Astrocyte (in vitro differentiated cells and primary cell): ENCODE data around the gene CXCL11.

Experiments used
- EZH2 ChIP-seq: IDR thresholded peaks from 2 replicates; pipeline ENCODE4 v1.6.1; 2012; ENCODE audit warnings: mild to moderate bottlenecking, low read length, inconsistent platforms; ENCODE audit not compliant: insufficient read depth
- TF ChIP-seq, protein P1 (sequence below): IDR thresholded peaks from 2 replicates; pipeline ENCODE4 v1.5.1; 2011; ENCODE audit warnings: low read depth, mild to moderate bottlenecking, inconsistent platforms, low read length, moderate library complexity; ENCODE audit not compliant: insufficient read depth

GRCh38 chr4:76022031-76022430, 13.8 kb downstream of the CXCL11 start:
- TF ChIP-seq EZH2 = no peak
- TF ChIP-seq, protein P1, sequence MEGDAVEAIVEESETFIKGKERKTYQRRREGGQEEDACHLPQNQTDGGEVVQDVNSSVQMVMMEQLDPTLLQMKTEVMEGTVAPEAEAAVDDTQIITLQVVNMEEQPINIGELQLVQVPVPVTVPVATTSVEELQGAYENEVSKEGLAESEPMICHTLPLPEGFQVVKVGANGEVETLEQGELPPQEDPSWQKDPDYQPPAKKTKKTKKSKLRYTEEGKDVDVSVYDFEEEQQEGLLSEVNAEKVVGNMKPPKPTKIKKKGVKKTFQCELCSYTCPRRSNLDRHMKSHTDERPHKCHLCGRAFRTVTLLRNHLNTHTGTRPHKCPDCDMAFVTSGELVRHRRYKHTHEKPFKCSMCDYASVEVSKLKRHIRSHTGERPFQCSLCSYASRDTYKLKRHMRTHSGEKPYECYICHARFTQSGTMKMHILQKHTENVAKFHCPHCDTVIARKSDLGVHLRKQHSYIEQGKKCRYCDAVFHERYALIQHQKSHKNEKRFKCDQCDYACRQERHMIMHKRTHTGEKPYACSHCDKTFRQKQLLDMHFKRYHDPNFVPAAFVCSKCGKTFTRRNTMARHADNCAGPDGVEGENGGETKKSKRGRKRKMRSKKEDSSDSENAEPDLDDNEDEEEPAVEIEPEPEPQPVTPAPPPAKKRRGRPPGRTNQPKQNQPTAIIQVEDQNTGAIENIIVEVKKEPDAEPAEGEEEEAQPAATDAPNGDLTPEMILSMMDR = no peak
